GM19099 (cell line): ENCODE measurements around the gene ZDHHC21.

ENCODE experiments used
- POLR2A ChIP-seq: IDR thresholded peaks from 3 replicates; pipeline ENCODE4 v1.6.1; 2011; ENCODE audit warnings: low read depth; ENCODE audit not compliant: insufficient read length; ENCODE audit errors: extremely low read depth

The ZDHHC21 gene

DNA sequence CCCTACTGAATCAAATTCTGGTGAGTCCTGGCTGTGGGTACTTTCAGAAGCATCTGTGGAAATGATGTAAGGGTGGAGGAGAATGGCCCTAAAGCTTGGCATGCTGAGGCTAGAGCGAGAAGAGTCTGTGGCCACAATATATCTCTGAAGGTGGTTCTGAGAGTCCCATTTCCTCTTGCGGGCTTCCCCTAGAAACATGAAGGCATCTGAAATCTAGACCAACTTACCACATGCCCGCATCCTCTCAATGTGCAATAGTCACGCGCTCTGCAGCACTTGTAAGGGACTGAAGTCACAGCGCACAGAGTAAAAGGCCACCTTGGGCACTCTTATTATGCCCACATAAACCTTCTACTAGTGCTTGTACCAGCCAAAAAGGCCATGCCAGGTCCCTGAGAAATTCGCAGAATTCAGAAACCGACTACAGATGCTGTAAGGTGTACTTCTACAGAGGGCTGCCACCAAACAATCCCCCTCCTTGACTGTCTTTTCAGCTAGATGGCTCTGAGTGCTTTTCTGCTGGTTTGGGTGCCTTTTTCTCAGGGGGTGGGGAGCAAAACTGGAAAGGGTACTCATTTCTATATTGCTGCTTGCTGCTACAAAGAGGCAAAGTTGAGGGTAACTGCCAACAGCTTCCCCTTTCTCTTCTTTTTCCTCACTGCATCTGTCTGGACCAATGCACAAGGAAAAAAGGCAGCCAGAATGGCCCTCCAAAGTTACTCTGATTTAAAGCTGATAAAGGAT, 107.3 kb downstream of the ZDHHC21 start:
- no peak for TF ChIP-seq POLR2A

DNA sequence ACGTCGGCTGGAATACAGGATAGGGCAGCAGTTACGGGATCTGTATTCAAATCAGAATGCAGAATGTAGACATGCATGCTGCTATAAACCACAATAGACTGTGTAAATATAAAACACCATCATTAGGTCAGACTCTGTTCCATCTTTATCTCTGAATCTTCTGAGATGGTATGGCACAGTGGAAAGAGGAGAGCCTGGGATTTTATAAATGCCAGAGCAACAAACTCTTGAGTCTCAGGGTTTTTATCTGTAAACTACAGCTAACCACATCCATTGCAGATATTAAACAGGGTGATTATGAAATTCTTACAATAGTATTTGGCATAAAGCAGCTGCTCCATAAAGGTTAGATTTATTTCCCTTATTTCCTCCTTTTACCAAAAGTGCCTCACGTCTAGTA, 108.7 kb downstream of the ZDHHC21 start:
- no peak for TF ChIP-seq POLR2A

DNA sequence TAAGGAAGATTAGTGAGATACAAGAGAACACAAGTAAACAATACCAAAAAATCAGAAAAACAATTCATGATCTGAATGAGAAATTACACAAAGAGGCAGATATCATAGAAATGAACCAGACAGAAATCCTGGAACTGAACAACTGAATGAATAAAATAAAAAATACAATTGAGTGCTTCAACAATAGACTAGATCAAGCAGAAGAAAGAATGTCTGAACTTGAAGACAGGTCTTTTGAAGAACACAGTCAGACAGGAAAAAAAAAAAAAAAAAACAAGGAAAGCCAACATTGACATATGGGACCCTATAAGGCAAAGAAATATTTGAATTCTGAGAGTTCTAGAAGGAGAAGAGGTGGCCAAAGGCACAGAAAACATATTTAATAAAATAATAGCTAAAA, 115.2 kb downstream of the ZDHHC21 start:
- no peak for TF ChIP-seq POLR2A

- TF ChIP-seq POLR2A, result no peak
These were observed 119.1 kb downstream of the ZDHHC21 start for GRCh38 chr9:14574173-14574572.

GRCh38 chr9:14573319-14573718, 119.9 kb downstream of the ZDHHC21 start:
- TF ChIP-seq POLR2A, result no peak

- TF ChIP-seq POLR2A, result no peak
These were observed 127.7 kb downstream of the ZDHHC21 start for GRCh38 chr9:14565352-14566016.

DNA sequence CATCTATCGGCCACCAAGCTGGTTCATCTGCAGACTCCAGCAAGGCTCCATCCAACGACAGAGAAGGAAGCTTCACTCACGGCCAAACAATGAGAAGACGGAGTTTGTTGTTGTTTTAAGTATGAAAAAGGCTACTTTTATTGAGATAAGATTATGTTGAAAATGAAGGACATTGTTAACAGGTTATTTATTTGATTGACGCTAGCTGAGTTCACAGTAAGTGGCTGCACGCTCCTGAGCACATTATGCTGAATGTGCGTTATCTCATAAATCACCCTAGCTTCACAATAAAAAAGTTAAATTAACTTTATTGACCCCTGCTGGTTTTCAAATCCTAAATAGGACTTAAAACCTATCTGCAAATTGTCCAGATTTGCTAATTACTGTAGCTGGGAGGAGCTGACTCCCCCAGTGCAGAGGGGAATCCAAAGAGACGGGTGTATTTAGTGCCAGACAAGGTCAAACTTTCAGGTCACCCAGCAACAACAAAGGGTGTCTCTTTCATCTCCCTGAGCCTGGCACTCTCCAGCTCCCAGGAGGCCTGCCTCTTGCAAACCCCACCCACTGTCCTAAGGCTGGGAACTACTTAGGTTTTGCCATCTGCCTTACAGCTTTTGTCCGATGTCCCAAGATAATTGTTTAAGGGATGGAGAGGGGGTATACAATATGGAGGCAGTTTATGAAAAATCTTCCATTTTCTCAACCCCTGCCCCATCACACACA, 129.2 kb downstream of the ZDHHC21 start:
- TF ChIP-seq POLR2A, result no peak

GRCh38 chr9:14561929-14562405, 131.3 kb downstream of the ZDHHC21 start:
- no peak for TF ChIP-seq POLR2A
